T-helper 2 cell (primary cell): ENCODE results near the gene RAVER2.
"Not testable (repeated sequence)": the region's sequence is repeated elsewhere in the genome, so short reads cannot be mapped to it uniquely, and the experiment has no call there.

Source experiments
- DNase-seq, 5 experiments: peaks; one replicate each; pipeline versions ENCODE4 v3.0.0 to v3.0.0-alpha.2; 2012 to 2022

Gene RAVER2

GRCh38 chr1:64814427-64814826, 69.6 kb downstream of the RAVER2 start:
- no peak for DNase-seq

DNA sequence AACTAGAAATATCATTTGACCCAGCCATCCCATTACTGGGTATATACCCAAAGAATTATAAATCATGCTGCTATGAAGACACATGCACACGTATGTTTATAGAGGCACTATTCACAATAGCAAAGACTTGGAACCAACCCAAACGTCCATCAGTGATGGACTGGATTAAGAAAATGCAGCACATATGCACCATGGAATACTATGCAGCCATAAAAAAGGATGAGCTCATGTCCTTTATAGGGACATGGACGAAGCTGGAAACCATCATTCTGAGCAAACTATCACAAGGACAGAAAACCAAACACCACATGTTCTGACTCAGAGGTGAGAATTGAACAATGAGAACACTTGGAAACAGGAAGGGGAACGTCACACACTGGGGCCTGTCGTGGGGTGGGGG, 72.5 kb downstream of the RAVER2 start:
- DNase-seq = not testable (repeated sequence)

GRCh38 chr1:64820572-64820971, 75.7 kb downstream of the RAVER2 start:
- not testable (repeated sequence) for DNase-seq

GRCh38 chr1:64822621-64823020, 77.7 kb downstream of the RAVER2 start:
- DNase-seq = no peak

- DNase-seq = peak in 4 of 5 experiments; percentile 23 to 52 (median 31)
Observed at GRCh38 chr1:64823691-64824476, 79.0 kb downstream of the RAVER2 start.

DNA sequence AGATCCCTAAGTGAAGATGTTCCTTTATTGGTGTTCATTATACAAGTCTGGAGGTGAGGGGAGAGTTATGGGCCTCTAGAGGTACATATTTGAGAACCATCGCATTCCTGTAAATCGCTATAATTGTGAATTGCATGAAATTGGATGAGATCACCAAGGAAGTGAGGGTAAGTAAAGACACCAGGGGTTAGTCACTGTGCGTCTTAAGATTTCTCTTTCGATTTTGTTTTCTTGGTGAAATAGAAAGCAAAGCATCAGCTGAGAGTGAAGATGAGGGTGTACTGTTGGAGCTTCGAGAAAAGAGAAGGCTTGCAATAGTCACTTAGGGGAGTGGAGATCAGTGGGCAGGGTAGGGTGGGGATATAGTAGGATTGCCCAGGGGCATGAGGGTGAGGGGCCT, 82.1 kb downstream of the RAVER2 start:
- peak in 2 of 5 experiments; percentile 13 to 60 for DNase-seq

- peak in 1 of 5 experiments; percentile 34 for DNase-seq
Observed at GRCh38 chr1:64828829-64829228, 84.0 kb downstream of the RAVER2 start.

GRCh38 chr1:64829411-64830029, 84.6 kb downstream of the RAVER2 start:
- no peak for DNase-seq

GRCh38 chr1:64830030-64830651, 85.3 kb downstream of the RAVER2 start:
- DNase-seq = no peak

DNA sequence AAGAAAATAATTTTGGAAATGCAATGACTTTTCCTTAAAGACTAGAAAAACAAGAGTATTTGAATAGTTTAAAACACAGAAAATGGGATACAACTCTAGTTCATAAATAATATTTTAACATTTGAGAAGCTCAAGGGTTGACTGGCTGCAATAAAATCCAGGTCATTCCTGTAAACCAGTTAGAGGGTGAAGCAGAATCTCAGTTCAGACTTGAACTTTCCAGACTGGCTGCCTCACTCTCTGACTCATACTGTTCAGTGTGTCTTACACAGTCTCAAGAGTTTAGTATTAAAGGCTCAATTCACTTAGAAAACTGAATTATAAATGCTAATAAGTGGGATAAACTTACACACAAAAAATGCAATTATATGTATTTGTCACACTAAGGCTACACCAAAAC, 89.9 kb downstream of the RAVER2 start:
- no peak for DNase-seq

GRCh38 chr1:64836802-64837201, 91.9 kb downstream of the RAVER2 start:
- DNase-seq = no peak

GRCh38 chr1:64838486-64838885, 93.6 kb downstream of the RAVER2 start:
- no peak for DNase-seq

GRCh38 chr1:64839261-64839660, 94.4 kb downstream of the RAVER2 start:
- no peak for DNase-seq

DNA sequence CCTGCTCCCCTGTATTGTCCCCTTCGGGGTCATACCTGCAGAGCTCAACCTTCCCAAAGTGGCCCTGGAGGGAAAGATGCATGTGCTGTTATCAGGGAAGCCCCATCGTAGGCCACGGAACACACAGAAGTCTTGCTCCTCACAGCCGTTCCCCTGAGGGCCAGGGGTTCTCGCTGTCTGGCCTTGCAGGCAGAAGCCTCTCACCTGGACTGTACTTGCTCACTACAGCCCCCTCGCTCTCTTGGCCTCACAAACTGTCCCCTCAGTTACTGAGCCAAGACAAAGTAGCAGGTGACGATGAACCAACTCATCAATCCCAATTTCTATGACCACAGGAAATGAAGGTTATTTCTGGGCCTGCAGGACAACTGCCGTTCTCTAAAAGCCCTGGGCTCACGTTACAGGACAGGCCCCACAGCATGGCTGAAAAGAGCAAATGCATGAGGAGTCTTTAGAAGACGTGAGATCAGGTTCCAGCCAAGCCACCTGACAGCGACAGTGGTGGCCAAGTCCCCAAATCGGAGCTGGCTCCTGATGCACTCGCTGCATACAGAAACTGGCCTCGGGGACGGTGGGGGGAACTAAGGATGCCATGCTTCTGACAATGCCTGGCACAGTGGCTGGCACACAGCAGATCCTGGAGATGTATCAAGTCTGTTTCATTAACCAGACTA, 95.0 kb downstream of the RAVER2 start:
- no peak for DNase-seq

DNA sequence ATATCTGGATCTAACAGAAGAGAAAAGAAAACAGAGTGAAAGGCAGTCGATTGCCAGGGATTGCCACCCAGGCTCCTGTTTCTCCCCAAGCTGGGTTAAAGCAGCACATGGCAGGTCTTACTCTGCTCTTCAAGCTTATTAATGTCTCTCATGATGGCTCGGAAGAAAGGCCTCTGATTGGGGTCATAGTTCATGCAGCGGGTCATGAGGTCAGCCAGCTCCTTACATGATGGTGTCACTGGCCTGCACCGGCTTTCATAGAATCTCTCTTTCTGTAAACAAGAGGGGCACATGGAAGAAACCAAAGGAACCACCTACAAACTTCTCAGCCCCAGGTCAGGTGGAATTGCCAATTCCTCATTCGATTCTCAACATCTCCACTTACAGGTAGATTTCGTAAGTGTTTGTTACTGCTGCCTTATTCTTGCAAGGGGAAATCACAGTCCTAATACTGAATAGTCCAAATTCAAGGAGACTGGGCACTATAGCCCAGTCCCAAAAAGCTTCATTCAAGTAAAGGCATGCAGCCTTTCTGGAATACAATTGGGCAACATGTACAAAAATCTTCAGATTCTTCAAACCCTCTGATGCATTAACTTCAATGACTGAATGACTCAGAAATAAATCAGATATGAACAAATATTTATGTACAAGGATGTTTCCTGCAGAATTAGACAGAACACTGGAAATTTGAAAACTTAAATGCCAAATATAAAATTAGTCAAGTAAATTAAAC, 96.6 kb downstream of the RAVER2 start:
- DNase-seq = no peak

- DNase-seq = no peak
Observed at GRCh38 chr1:64842224-64842623, 97.3 kb downstream of the RAVER2 start.

DNA sequence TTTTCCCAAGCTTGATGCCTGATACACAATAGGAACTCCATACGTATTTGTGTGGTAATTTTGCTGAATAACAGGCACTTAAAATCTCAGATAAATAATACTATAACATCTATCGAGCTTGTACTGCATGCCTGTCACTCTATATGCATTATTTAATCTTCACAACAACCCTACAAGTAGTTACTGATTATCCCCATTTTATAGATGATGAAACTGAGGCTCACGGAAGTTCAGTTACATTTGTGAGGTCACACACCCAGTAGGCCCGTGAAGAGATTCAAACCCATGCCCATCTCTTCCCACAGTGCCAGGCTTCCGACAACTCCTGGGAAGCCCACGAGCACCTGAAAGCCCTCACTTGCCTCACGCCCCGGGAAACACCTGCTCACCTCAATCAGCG, 98.8 kb downstream of the RAVER2 start:
- no peak for DNase-seq

GRCh38 chr1:64844175-64844574, 99.3 kb downstream of the RAVER2 start:
- no peak for DNase-seq

GRCh38 chr1:64844609-64845008, 99.7 kb downstream of the RAVER2 start:
- DNase-seq = no peak

DNA sequence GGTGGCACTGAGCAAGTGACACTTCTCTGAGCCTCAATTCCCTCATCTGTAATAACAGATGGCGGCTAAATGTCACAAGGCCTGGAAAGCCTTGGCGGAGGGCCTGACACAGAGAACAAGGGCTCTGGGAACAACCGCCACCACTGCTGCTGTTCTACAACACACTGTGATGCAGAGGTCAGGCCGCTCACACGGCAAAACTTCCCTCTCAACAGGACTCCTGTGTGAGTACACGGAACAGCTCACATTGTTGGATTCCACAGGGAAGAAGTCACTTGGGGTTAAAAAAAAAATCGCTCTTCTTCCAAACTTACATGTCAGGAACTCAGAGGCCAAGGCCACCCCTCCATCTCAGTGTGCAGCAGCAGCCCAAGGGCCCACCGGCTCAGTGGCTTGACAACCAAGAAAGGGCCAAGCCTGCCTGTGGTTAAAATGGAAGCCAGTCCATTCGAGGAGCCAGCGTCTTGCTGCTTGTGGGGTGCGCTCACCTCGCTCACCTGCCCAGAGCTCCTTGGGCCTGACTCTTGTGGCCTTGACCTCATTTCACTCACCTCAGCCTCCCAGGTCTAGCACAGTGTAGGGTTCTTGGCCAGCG, 101.1 kb downstream of the RAVER2 start:
- DNase-seq = no peak

- no peak for DNase-seq
Observed at GRCh38 chr1:64846573-64847430, 101.9 kb downstream of the RAVER2 start.
